Brain microvascular endothelial cell (primary cell): Measurements from ENCODE around the gene SECISBP2.

ENCODE experiments used
- DNase-seq: peaks from one replicate; pipeline ENCODE4 v3.0.0-alpha.2; 2020
- H3K27ac ChIP-seq: fragments of 250-450 bp; sonication (Bioruptor Pico); 2 replicates; pipeline ENCODE4 v1.5.1; 2020; ENCODE audit warnings: mild to moderate bottlenecking, moderate library complexity
- H3K27me3 ChIP-seq: fragments of 250-450 bp; sonication (Bioruptor Pico); replicated peaks from 2 replicates; pipeline ENCODE4 v1.5.1; 2020; ENCODE audit warnings: mild to moderate bottlenecking
- H3K36me3 ChIP-seq: fragments of 250-450 bp; sonication (Bioruptor Pico); replicated peaks from 2 replicates; pipeline ENCODE4 v1.5.1; 2020; ENCODE audit warnings: mild to moderate bottlenecking
- H3K4me3 ChIP-seq: 2 replicates; pipeline ENCODE4 v1.5.1; 2011; ENCODE audit warnings: low read depth, mild to moderate bottlenecking, control low read depth, low read length, moderate library complexity
- CTCF ChIP-seq: IDR thresholded peaks from 2 replicates; pipeline ENCODE4 v1.5.1; 2011; ENCODE audit warnings: low read depth, mild to moderate bottlenecking, moderate library complexity, low read length, control low read depth, inconsistent platforms; ENCODE audit errors: missing control alignments
- in situ Hi-C: cut with HindIII; loops from 2 replicates; pipeline ENCODE4 v1.10.0; 2017; ENCODE audit warnings: low sequenced_read_pairs, low pct_ligation_motif_present

The SECISBP2 gene

DNA sequence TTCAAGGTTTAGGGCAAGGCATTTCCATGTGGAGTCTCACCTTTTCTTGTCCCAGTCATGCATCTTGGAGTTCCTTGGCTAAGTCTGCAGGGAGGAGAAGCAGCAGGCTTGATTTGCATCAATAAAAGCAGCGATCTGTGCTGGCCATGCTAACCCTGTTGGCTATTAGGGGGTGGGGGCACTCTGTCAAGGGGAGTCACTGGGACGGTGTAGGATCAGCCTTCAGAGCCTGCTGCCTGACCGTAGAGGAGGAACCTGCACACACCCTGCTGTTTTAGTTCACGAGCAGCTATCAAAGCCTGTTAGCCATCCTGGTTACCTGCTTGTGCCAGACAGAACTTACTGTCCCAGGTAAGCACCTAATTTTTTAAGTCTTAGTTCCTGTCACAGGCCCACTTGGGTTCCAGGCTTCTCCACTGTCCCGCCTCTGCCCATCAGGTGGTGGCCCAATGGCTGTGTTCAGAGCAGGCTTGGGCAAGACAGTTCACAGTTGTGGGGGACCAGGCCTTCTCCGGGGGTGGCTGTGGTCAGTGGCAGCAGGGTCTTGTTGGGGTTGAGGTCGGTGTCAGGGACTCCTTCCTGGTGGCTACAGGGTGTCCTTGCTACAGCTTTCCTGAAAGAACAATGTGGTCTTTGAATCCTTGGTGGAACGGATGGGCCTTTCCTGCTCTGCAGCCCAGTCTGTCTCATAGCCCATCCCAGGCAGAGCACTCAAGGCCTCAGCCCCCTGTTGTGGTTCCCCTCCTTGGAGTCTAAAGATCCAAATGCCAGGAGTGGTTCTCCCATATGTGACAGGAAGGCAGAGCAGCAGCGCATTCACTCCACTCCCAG, 43.7 kb downstream of the SECISBP2 start:
- Histone ChIP-seq H3K36me3 (peaks cover 43% of the 10 kb centered on the region), H3K27ac (no peak overlapping the region), H3K27me3 (no peaks in the 10 kb centered on the region), H3K4me3 (no peak overlapping the region)
- in situ Hi-C loops: no loop called here
- TF ChIP-seq CTCF: no peak
- DNase-seq: no peak

DNA sequence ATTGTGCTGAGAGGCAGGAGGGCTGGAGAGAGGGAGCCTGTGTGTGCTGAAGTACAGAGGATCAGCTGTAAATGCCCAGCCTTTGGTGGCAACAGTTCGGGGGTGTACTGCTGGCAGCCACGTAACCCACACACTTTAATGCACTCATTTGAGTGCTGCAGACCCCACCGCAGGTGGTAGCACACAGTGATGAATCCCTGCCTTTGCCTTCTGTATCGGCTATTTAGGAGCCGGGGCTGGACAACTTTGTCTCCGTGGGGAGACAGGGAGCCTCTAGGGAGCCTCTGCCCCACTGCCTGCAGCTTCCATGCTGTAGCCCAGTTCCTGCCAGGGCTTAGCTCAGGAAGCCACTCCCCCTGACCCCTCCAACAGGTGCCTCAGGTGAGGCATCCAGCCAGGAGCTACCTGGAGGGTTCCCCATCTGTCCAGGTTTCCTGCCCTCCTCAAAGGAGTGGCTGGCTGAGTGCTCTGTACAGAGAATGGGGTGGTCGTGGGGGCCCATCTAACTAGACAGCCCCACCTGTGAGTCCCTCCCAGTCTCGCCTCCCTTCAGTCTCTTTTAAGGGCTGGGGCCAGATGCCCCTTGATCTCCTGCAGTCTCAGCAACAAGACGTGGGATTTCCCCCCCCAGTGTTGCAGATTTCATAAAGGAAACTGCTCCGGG, 44.5 kb downstream of the SECISBP2 start:
- Histone ChIP-seq H3K36me3 (peaks cover 35% of the 10 kb centered on the region), H3K27ac (no peak overlapping the region), H3K4me3 (no peak overlapping the region), H3K27me3 (no peaks in the 10 kb centered on the region)
- DNase-seq: no peak
- in situ Hi-C loops: no loop called here
- TF ChIP-seq CTCF: no peak

GRCh38 chr9:89363311-89363670, 45.0 kb downstream of the SECISBP2 start:
- peaks cover 30% of the 10 kb centered on the region for H3K36me3 ChIP-seq
- no peaks in the 10 kb centered on the region for H3K27me3 ChIP-seq
- no peak overlapping the region for H3K4me3 ChIP-seq
- H3K27ac ChIP-seq: no peak overlapping the region
- TF ChIP-seq CTCF: no peak
- in situ Hi-C loops: no loop called here
- DNase-seq: no peak

GRCh38 chr9:89363921-89364665, 45.8 kb downstream of the SECISBP2 start:
- H3K4me3 ChIP-seq: no peak overlapping the region
- no peak for TF ChIP-seq CTCF
- no peak overlapping the region for H3K27ac ChIP-seq
- in situ Hi-C loops: no loop called here
- no peaks in the 10 kb centered on the region for H3K27me3 ChIP-seq
- DNase-seq: no peak
- H3K36me3 ChIP-seq: peaks cover 22% of the 10 kb centered on the region

GRCh38 chr9:89364666-89365531, 46.6 kb downstream of the SECISBP2 start:
- no peak for TF ChIP-seq CTCF

More at GRCh38 chr9:89364666-89365531, 46.6 kb downstream of the SECISBP2 start:
- Histone ChIP-seq H3K4me3 (no peak overlapping the region), H3K27me3 (no peaks in the 10 kb centered on the region), H3K36me3 (peaks cover 16% of the 10 kb centered on the region), H3K27ac (no peak overlapping the region)
- in situ Hi-C loops: no loop called here
- no peak for DNase-seq
